ENCODE measurements around the gene ENC1.

DNA sequence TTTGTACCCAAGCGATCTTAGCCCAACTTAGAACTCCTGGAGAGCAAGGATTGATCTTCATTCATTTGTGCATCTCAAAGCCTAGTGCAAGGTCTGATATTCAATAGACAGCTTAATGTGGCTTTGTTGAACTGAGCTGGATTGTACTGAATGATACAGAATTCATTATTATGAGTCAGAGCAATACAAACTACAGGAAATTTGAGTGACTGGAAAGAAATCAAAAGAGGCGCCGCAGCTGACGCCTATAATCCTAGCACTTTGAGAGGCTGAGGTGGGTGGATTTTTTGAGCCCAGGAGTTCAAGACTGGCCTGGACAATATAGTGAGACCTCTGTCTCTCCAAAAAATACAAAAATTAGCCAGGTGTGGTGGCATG, 58.6 kb downstream of the ENC1 start:
- TF ChIP-seq, protein P1, sequence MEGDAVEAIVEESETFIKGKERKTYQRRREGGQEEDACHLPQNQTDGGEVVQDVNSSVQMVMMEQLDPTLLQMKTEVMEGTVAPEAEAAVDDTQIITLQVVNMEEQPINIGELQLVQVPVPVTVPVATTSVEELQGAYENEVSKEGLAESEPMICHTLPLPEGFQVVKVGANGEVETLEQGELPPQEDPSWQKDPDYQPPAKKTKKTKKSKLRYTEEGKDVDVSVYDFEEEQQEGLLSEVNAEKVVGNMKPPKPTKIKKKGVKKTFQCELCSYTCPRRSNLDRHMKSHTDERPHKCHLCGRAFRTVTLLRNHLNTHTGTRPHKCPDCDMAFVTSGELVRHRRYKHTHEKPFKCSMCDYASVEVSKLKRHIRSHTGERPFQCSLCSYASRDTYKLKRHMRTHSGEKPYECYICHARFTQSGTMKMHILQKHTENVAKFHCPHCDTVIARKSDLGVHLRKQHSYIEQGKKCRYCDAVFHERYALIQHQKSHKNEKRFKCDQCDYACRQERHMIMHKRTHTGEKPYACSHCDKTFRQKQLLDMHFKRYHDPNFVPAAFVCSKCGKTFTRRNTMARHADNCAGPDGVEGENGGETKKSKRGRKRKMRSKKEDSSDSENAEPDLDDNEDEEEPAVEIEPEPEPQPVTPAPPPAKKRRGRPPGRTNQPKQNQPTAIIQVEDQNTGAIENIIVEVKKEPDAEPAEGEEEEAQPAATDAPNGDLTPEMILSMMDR (conservative IDR thresholded peaks at IDR 0.05; ENCODE audit: low read length) = no peak
- no peak for TF ChIP-seq EZH2phosphoT487 (IDR thresholded peaks at IDR 0.05; ENCODE audit: borderline replicate concordance, low read depth, low read length)
